ENCODE data around the gene MAPKAP1.

- TF ChIP-seq CTCF (IDR thresholded peaks at IDR 0.05) (no peak), POLR2A (IDR thresholded peaks at IDR 0.05) (no peak)
Observed at GRCh38 chr9:125515281-125515680, 191.7 kb downstream of the MAPKAP1 start.
